Fibroblast of the aortic adventitia (primary cell): Measurements from ENCODE around the gene MMP28. TPM values are rescaled to one million over a fixed set of nuclear protein-coding genes. Genes with fewer than 3 reads are reported as not detected.

Source experiments
- DNase-seq: peaks from one replicate; pipeline ENCODE4 v3.0.0-alpha.2; 2010; ENCODE audit warnings: low read depth
- H3K4me3 ChIP-seq: 2 replicates; pipeline ENCODE4 v1.5.1; 2011; ENCODE audit warnings: low read depth, mild to moderate bottlenecking, control low read depth, low read length, moderate library complexity
- CTCF ChIP-seq: IDR thresholded peaks from 2 replicates; pipeline ENCODE4 v1.5.1; 2011; ENCODE audit warnings: mild to moderate bottlenecking, low read length, control low read depth, inconsistent platforms; ENCODE audit not compliant: insufficient read depth
- total RNA-seq: library from RNA; depleted of rRNA; stranded (reverse); fragments of >200 nt; gene quantifications from 2 replicates; pipeline ENCODE4 v1.2.3, GENCODE V29; 2012; ENCODE audit warnings: low replicate concordance

Gene MMP28
- total RNA-seq, 1 donor: 0.09 TPM

DNA sequence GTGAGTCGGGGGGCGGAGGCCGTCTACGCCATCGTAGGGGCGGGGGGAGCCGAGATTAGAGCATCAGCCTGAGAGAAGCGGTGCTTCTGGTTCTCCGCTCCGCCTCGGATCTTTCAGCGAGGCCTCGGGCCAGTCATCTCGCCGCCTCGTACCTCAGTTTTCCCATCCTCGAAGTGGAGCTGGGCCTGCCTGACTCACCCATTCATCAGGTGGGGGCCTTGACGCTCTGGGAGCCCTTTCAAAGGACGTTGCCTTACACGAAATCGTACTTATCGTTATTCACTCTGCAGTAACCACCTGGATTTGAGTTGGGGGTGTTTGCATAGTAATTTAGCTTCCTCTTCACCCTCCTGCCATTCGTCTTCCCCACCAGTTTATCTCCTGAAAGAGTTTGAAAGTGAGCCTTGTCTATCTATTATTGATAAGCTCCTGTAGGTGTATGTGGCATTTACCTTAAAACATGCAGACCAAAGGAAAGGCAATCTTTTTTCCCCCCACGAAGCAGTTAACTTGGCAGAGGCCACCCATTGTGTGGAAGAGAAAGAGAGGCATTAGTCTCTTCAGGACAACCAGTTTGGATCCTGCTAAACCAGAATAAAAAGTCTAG lies 14.5 kb upstream of the MMP28 start:
- peak overlapping the region; percentile 98 for H3K4me3 ChIP-seq
- no peak for TF ChIP-seq CTCF
- DNase-seq: peak; percentile 23

- peak; percentile 79 for TF ChIP-seq CTCF
Observed at GRCh38 chr17:35808962-35809854, 13.8 kb upstream of the MMP28 start, which contains the start of gene TAF15. Gene TAF15, plus strand, starts transcription at chr17:35809484. Its CDS starts 86 bp downstream, at chr17:35809570.

GRCh38 chr17:35808240-35808961 lies 13.0 kb upstream of the MMP28 start:
- H3K4me3 ChIP-seq: peak overlapping the region; percentile 77
- no peak for DNase-seq
- peak; percentile 5 for TF ChIP-seq CTCF

More at GRCh38 chr17:35808962-35809854, 13.8 kb upstream of the MMP28 start, which contains the start of gene TAF15:
- H3K4me3 ChIP-seq: peak within 1 kb of the TSS; percentile 98
- DNase-seq: peak; percentile 99

DNA sequence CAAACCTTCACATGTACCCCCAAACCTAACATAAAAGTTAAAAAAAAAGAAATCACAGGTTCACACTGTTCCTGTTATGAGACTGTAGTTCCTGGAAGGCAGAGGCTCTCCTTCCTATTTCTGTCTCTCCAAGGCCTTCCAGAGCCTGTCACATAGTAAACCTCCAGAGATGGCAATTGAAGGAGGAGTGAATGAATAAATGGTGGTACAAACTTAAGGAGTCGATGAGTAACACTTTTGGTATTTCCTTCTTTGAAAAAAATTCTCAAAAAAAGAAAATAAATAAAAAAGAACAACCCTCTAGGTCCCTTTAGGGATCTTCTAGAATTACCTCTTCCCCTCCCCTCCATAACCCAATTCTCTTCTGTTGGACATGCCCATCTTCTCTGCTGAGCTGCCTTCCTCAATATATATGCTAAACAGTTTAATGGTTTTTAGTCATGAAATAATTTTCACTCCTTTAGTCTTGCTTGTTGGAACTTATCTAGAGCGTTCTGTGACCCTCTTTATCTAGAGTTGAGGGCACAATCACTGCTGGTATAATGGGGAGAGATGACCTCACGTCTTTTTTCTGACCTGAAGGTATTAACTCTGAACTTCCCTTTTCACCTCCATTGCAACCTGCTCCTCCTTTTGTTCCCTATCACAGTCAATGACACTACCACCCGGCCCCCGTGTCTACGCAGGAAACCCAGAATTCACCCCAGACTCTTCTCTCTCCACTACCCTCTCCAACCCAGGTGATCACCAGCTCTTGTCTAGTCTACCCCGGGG lies 12.1 kb upstream of the MMP28 start:
- TF ChIP-seq CTCF: no peak
- peak; percentile 68 for DNase-seq
- no peak overlapping the region for H3K4me3 ChIP-seq

DNA sequence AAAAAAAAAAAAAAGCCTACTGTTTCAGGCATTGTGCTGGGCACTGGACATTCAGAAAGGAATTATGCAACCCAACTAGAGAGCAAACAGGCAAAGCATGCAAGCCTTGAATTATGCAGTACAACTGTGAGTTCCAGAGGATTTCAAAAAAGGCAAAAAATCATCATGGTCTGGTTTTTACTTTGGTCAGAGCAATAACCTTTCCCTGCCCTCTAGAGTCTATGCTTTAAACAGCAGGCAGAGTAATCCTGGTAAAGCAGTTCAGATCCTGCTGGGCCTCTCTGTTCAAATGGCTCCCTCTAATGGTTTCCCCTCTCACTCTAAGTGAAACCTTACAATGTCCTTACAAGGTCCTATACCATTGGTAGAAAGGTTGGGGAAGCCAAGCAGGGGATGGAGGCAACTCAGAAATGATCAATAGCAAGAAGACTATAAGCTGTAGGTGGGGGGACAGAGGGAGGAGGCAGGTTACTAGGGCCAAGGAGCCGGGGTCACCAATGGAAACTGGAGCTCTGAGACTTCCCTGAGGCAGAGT lies 9.3 kb upstream of the MMP28 start:
- peak; percentile 96 for DNase-seq
- peak; percentile 94 for TF ChIP-seq CTCF
- H3K4me3 ChIP-seq: no peak overlapping the region
